SU-DHL-6 (cell line): Measurements from ENCODE around the gene AGPS.

Experiments
- CTCF ChIP-seq: fragments of 200-600 bp; sonication (generic); IDR thresholded peaks from one replicate; pipeline ENCODE4 v1.5.1; 2017; ENCODE audit warnings: antibody characterized with exemption, mild to moderate bottlenecking, low read length, moderate library complexity; ENCODE audit not compliant: insufficient read depth, poor library complexity, severe bottlenecking
- EZH2phosphoT487 ChIP-seq: fragments of 200-600 bp; sonication (generic), shearing (Covaris generic); conservative IDR thresholded peaks from 2 replicates; pipeline ENCODE4 v1.6.1; 2018; ENCODE audit warnings: mild to moderate bottlenecking, antibody characterized with exemption, low read length, moderate library complexity, mixed read lengths

GRCh38 chr2:177433402-177433801 lies 40.8 kb downstream of the AGPS start:
- TF ChIP-seq CTCF (no peak), EZH2phosphoT487 (no peak)
